WERI-Rb-1 (cell line): ENCODE results near the gene KCNN3.

Experiments
- DNase-seq: peaks from one replicate; pipeline ENCODE4 v3.0.0-alpha.2; 2020
- H3K27ac ChIP-seq: fragments of 250-450 bp; sonication (Bioruptor Pico); 2 replicates; pipeline ENCODE4 v1.5.1; 2020; ENCODE audit warnings: mild to moderate bottlenecking, moderate library complexity
- H3K27me3 ChIP-seq: fragments of 250-450 bp; sonication (Bioruptor Pico); 2 replicates; pipeline ENCODE4 v1.5.1; 2021; ENCODE audit warnings: mild to moderate bottlenecking, low read depth, moderate library complexity; ENCODE audit not compliant: insufficient read depth, severe bottlenecking
- H3K36me3 ChIP-seq: fragments of 250-450 bp; sonication (Bioruptor Pico); 2 replicates; pipeline ENCODE4 v1.5.1; 2020; ENCODE audit warnings: mild to moderate bottlenecking, moderate library complexity
- H3K4me3 ChIP-seq: 2 replicates; pipeline ENCODE4 v1.5.1; 2011; ENCODE audit warnings: low read depth, mild to moderate bottlenecking, control low read depth, low read length
- H3K9me3 ChIP-seq: fragments of 250-450 bp; sonication (Bioruptor Pico); 2 replicates; pipeline ENCODE4 v1.5.1; 2021; ENCODE audit warnings: mild to moderate bottlenecking, moderate library complexity; ENCODE audit not compliant: severe bottlenecking
- CTCF ChIP-seq: IDR thresholded peaks from 2 replicates; pipeline ENCODE4 v1.5.1; 2011; ENCODE audit warnings: low read depth, mild to moderate bottlenecking, control low read depth, inconsistent platforms, low read length

Gene KCNN3

GRCh38 chr1:154809436-154810413, 60.4 kb downstream of the KCNN3 start:
- Histone ChIP-seq H3K4me3 (no peak overlapping the region), H3K9me3 (no peaks in the 10 kb centered on the region), H3K36me3 (no peaks in the 10 kb centered on the region), H3K27me3 (peaks cover 39% of the 10 kb centered on the region), H3K27ac (no peak overlapping the region)
- no peak for TF ChIP-seq CTCF
- no peak for DNase-seq

DNA sequence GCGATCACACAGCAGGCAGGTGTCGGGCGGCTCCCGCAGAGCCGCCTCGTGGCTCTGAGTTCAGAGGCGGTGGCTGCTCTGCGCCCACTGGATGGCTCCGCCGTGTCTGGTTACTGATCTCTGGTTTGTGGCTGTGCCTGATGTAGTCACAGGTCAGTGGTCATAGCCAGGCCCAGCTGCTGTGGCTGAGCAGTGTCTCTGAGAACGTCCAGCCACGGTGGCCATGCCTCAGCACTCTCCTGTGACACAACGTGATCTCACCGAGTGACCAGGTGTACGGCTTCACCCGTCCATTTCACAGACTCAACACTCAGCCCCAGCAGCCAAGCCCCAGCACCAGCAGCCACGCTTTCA, 61.2 kb downstream of the KCNN3 start:
- peak; percentile 74 for DNase-seq
- Histone ChIP-seq H3K27me3 (peaks cover 47% of the 10 kb centered on the region), H3K4me3 (no peak overlapping the region), H3K27ac (no peak overlapping the region; the same call in 1 of the 2 replicates), H3K36me3 (no peaks in the 10 kb centered on the region), H3K9me3 (no peaks in the 10 kb centered on the region)
- no peak for TF ChIP-seq CTCF

DNA sequence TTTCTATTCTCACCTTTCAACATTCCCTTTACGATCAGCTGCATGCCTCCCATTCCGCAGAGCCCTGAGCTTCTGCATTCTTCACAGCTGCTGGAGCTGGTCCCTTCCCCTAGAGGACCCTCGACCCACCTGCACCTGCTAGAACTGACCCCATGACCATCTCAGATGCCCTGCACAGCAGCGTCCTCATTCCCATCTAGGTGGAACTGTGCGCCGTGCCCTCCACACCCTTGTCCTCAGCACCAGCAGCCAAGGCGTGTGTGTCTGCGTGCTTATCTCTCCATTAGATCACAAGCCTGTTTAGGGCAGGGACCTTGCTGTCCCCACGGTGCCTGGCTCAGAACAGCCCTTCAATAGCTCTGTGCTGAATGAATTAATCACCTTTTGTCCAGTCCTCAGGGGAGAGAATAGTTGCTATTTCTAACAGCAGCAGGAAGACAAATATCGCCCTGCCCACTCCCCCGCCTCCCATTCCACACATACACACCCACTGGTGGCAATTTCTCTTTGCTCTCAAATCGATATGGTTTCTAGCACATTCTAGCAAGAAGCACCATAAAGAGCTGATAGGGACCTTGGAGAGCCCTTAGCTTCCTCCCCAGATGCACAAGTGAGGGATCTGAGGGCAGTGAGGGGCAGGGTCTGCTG, 61.7 kb downstream of the KCNN3 start:
- H3K27me3 ChIP-seq = peaks cover 52% of the 10 kb centered on the region
- no peak overlapping the region for H3K27ac ChIP-seq
- DNase-seq = no peak
- H3K36me3 ChIP-seq = no peaks in the 10 kb centered on the region
- H3K4me3 ChIP-seq = no peak overlapping the region
- no peaks in the 10 kb centered on the region for H3K9me3 ChIP-seq
- TF ChIP-seq CTCF = no peak

DNA sequence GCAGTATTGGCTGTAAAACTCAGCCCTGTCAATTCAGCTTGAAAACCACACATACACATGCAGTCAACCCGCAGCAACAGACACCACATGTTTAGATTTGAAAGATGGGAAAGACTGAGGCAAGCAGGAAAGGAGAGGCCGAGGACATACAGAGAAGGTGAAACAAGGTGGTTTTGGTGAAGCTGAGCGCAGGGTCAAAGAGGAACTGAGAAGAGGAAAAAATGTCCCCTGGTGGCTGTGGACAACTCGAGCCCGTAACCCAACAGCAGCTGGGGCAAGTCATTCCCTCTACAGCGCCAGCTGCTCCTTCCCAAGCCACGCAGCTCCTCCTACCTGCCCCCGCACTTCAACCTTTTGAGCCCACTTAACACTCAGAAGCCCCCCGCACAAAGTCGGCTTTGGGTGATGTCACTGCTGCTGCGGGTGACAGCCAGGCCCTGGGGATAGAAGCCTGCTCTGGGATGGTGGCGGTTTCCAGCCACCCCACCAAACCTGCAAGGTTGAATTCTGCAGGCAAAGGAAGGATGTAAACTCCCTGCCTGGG, 63.0 kb downstream of the KCNN3 start:
- H3K4me3 ChIP-seq = 0 out of 2 replicates have a peak overlapping the region, but pooled peaks have one; percentile 3
- no peaks in the 10 kb centered on the region for H3K9me3 ChIP-seq
- H3K36me3 ChIP-seq = no peaks in the 10 kb centered on the region
- TF ChIP-seq CTCF = peak; percentile 38
- H3K27ac ChIP-seq = no peak overlapping the region
- peaks cover 57% of the 10 kb centered on the region for H3K27me3 ChIP-seq
- peak; percentile 62 for DNase-seq

DNA sequence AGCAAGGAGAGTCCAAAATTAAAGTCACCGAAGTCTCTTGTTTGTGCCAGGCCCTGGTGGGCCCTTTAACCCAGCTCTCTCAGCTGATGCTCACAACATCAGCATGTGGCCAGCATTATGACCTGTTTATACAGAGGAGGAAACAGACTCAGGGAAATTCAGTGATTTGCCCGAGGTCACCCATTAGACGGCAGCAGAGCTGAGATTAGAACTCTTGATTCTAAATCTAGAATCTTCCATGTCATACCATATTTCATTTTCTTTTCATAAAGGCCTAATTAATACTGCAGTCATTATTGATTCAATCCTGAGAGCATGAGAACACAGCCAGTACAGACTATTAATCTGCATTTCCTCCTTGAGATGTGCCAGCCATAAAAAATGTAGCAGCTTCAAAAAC, 63.7 kb downstream of the KCNN3 start:
- no peak overlapping the region for H3K4me3 ChIP-seq
- peaks cover 57% of the 10 kb centered on the region for H3K27me3 ChIP-seq
- no peak overlapping the region for H3K27ac ChIP-seq
- DNase-seq = no peak
- no peak for TF ChIP-seq CTCF
- no peaks in the 10 kb centered on the region for H3K9me3 ChIP-seq
- H3K36me3 ChIP-seq = no peaks in the 10 kb centered on the region
